Measurements from ENCODE around the gene TNFRSF1A.

The TNFRSF1A gene

DNA sequence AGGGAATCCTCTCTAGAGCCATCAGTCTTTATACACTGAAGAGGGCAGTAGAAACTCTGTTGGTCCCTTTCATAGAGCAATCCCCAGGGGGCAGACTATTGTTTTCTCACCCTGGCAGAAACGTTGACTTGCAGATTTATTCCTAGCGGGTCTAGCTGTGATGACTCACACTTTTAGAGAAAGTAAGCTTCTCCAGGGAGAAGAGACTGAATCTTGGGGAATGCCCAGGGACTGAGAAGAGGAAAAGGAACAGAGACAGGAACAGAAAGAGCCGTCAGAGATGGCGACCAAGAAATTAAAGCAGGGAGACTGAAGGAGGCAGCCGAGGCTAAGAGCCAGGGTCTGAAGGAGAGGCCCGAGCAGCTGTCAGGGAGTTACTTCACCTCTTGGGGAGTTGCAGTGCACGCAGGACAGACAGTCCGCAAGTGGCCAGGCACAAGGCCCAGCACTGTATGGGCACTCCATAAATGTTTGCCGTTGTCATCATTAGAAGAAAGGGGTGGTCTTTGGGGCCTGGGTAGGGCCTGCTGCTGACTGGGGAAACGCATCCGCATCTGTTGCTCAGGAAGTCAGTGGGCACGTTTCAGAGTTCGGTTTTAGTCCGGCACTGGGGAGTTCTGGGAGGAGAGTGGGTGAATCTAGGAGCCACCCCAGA is 18.4 kb downstream of the TNFRSF1A start:
- DNase-seq = peak; percentile 64

- DNase-seq = no peak
These were observed 18.9 kb downstream of the TNFRSF1A start for GRCh38 chr12:6322969-6323339.

- no peak for DNase-seq
These were observed 19.5 kb downstream of the TNFRSF1A start for GRCh38 chr12:6322352-6322751.

DNA sequence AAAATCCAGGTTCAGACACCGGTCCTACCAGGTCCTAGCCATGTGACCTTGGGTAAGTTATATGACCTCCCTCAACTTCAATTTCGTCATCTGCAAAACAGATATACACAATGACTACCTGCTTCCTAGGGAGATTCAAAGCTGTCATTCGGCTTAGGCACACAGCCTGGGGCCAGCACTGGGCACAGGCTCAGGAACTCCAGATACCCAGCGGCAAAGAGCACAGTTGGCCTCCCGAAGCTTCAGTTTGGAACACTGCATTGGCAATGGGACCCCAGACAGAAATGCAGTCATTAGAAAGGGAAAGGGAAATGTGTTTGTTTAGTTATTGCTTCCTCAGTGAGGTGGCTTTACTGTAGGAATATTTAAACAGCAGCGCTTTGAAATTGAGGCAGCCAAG is 20.0 kb downstream of the TNFRSF1A start:
- no peak for DNase-seq

- DNase-seq = no peak
These were observed 22.4 kb downstream of the TNFRSF1A start for GRCh38 chr12:6319446-6319845.

GRCh38 chr12:6318440-6318879 is 23.4 kb downstream of the TNFRSF1A start:
- no peak for DNase-seq

GRCh38 chr12:6317693-6318439 is 24.0 kb downstream of the TNFRSF1A start:
- no peak for DNase-seq

- DNase-seq = peak; percentile 16
These were observed 24.8 kb downstream of the TNFRSF1A start for GRCh38 chr12:6316921-6317692.

GRCh38 chr12:6315704-6316597 is 25.9 kb downstream of the TNFRSF1A start:
- DNase-seq = peak; percentile 25

DNA sequence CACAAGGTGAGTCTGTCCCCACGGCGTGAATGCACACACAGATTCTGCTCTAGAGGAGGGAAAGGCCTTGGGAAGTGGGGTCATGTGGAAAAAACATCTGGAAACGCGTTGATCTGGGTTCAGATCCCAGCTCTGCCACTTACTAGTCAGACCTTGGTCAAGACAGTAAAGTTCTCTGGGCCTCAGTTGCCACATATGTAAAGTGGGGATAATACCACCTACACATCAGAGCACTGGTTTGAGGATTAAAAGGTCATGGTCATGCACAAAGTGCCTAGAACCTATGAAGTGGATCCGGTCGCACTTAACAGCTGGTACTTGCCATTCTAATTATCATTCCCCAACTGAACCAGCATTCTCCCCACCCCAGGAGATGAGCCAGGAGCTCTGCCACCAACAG is 26.7 kb downstream of the TNFRSF1A start:
- DNase-seq = peak; percentile 5

- peak; percentile 23 for DNase-seq
These were observed 27.1 kb downstream of the TNFRSF1A start for GRCh38 chr12:6314776-6315175.

DNA sequence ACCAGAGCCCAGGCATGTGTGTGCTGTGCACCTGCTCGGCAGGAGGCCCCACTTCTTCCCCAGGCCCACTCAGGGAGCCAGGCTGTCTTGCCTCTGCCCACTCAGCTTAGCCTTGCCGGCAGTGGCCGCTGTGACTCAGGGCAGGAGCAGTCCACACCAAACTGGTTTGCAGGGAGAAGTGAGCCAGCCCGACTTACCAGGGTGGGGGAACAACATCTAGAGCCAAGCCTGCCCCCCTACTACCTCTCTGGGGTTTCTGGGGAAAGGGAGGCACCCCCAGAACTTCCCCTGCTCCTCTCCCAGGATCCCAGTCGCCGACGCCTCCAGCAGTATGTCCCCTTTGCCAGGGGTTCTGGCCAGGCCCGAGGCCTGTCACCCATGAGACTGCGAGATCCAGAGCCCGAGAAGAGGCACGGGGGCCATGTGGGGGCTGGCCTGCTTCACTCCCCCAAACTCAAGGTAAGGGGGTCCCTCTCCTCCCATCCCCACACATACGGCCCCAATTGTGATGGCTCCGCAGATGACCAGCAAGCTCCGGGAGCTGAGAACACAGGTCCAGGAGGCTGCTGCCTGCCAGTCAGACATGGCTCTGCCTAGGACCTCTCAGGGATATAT is 28.4 kb downstream of the TNFRSF1A start:
- DNase-seq = no peak

DNA sequence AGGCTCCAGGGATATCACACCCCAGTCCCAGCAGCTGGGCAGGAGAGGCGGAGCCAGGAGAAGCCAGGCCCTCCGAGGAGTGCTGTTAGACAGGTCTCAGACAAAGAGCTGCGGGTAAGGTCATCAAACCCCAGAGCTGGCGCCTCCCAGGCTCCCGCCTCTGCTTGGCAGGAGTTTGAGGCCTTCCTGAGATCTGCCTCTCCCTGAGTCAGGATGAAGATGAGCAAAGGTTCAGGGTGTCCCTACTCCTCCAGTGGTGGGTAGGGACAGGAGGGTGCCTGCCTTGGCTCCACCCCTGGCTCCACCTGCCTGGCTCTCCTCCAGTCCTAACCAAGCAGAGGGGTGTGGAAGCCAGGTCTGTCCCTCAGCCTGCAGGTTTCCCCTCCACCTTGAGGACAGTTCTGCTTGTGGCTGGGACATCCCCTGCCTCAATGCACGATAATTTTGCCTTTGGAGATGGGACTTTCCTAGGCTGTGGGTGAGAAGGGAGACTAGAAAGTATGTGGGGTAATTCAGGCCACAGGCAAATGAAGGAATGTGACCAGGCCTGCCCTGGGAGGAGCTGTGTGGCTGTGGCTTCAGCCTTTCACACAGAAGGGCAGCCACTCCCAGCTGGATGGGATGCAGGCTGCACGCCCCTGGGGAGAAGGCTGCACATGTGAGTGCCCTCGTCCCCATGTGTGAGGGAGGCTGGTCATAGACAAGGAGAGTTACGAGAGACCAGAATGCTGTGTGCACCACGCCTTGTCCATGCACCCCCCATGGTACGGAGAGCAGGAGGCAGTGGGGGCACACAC is 29.1 kb downstream of the TNFRSF1A start:
- peak; percentile 39 for DNase-seq

DNA sequence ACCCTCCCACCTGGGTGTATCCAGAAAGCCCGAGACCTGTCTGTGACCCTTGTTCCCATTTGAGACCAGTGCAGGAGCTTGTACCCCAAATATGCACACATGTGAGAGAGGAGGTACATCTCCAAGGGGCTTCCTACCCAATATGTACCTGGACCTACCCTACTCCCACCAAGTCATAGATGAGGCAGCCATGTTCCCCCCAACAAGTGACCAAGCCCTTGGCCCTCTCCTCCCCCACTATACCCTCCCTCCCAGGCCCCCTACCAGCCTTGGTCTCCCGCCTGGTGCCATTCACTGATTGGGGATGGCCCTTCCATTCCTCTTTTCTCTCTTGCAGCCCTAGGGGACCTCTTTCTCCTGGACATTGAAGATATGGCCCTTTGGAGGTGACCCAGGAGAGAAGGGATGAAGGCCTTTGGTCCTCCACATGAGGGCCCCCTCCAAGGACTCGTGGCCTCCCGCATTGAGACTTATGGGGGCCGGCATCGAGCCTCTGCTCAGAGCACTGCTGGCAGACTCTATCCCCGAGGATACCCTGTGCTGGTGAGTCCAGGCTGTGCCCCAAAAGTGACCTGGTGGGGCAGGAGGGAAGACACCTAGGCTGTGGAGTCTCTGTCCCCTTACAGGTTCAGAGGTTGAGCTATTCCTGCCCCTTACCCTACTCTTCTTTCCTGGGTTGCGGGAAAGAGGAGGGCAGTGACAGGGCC is 29.9 kb downstream of the TNFRSF1A start:
- no peak for DNase-seq

GRCh38 chr12:6310771-6311610 is 30.9 kb downstream of the TNFRSF1A start:
- no peak for DNase-seq

- DNase-seq = no peak
These were observed 34.3 kb downstream of the TNFRSF1A start for GRCh38 chr12:6307529-6307928.

DNA sequence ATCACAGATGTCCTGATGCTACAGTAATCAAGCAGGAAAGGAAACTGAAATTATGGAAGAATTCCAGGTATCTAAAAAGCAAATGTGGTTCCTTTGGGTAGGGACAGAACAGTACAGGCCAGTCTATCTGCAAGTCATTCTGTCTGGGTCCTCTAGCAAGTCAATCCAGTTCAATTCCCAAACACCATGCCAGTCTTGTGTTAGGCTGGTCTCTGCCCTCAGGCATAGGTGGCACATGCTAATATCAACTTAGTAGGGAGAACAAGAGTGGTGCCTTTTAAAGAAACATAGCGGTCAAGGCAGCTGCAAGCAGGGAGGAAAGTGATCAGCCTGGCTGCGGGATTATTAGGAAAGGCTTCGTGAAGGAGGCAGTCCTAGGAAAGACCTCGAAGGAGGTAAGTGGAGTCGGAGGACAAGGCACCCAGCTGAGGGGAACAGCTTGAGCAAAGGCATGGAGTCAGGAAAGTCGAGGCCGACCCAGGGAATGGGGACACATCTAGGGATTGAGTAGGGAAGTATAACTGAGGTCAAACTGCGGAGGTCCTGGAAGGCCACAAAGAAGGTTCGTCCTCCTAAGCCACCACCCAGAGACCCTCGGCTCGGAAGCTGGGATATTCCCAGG is 35.2 kb downstream of the TNFRSF1A start:
- DNase-seq = no peak

GRCh38 chr12:6306151-6306550 is 35.7 kb downstream of the TNFRSF1A start:
- DNase-seq = no peak

- DNase-seq = no peak
These were observed 38.8 kb downstream of the TNFRSF1A start for GRCh38 chr12:6303071-6303470.

Measured in left hindlimb (tissue), 1 donor.